Uterus (tissue), 4 donors: Measurements from ENCODE around the gene ASPG. TPM values are rescaled to one million over a fixed set of nuclear protein-coding genes. Genes with fewer than 3 reads are reported as not detected.

ENCODE experiments used
- DNase-seq, 2 donors: peaks; one replicate each; pipeline ENCODE4 v3.0.0-alpha.2; 2019 to 2020
- H3K27ac ChIP-seq, 2 donors: fragments of 200-600 bp; sonication (generic); 1 replicate in 1 of 2; 2 replicates in 1 of 2; pipeline ENCODE4 v1.5.1; 2016 to 2018
- H3K27me3 ChIP-seq, 2 donors: fragments of 200-600 bp; sonication (generic); one replicate each; pipeline ENCODE4 v1.5.1; 2018 to 2019; ENCODE audit warnings: control low read depth in 1 of 2
- H3K36me3 ChIP-seq, 2 donors: fragments of 200-600 bp; sonication (generic); one replicate each; pipeline ENCODE4 v1.5.1; 2019; ENCODE audit warnings: control low read depth in 1 of 2
- H3K4me1 ChIP-seq, 2 donors: fragments of 200-600 bp; sonication (generic); one replicate each; pipeline ENCODE4 v1.5.1; 2018 to 2019; ENCODE audit warnings: control low read depth in 1 of 2
- H3K4me3 ChIP-seq, 2 donors: fragments of 200-600 bp; sonication (generic); 1 replicate in 1 of 2; 2 replicates in 1 of 2; pipeline ENCODE4 v1.5.1; 2018 to 2019; ENCODE audit warnings: mild to moderate bottlenecking in 1 of 2
- H3K9me3 ChIP-seq, 2 donors: fragments of 200-600 bp; sonication (generic); one replicate each; pipeline ENCODE4 v1.5.1; 2019; ENCODE audit warnings: control low read depth in 1 of 2
- POLR2A ChIP-seq, 2 donors: fragments of 450-650 bp; IDR thresholded peaks; one replicate each; pipeline ENCODE4 v1.6.1; 2016; ENCODE audit warnings: antibody characterized with exemption in 2 of 2, mild to moderate bottlenecking in 1 of 2, moderate library complexity in 1 of 2
- intact Hi-C: fragments of 100-400 bp; cut with DNase I; formaldehyde crosslinking; loops from one replicate; pipeline ENCODE4 v1.15.1; 2023; ENCODE audit warnings: low total_unique reads
- total RNA-seq, 4 donors: library from RNA; depleted of rRNA in 3 of 4; stranded (reverse); fragments of >200 nt in 3 of 4; gene quantifications; one replicate each; pipeline versions ENCODE4 v1.1.0 to v1.2.4, GENCODE V29; 2014 to 2023
- TF ChIP-seq, protein P1 (sequence below), 4 experiments: fragments of 200-600 bp in 2 of 4; fragments of 450-650 bp in 2 of 4; sonication (generic) in 2 of 4; IDR thresholded peaks; one replicate each; pipeline ENCODE4 v1.5.1; 2016 to 2019; ENCODE audit warnings: antibody characterized with exemption in 4 of 4, mild to moderate bottlenecking in 2 of 4, moderate library complexity in 1 of 4
- donor health status: DM: yes; HTN: yes; CAD: no.

ASPG gene
- total RNA-seq, result 10 to 100 TPM in 1 of 4 donors, under 1 TPM in 2, not detected in 1; 0.41 to 16.2 (median 0.51) TPM

DNA sequence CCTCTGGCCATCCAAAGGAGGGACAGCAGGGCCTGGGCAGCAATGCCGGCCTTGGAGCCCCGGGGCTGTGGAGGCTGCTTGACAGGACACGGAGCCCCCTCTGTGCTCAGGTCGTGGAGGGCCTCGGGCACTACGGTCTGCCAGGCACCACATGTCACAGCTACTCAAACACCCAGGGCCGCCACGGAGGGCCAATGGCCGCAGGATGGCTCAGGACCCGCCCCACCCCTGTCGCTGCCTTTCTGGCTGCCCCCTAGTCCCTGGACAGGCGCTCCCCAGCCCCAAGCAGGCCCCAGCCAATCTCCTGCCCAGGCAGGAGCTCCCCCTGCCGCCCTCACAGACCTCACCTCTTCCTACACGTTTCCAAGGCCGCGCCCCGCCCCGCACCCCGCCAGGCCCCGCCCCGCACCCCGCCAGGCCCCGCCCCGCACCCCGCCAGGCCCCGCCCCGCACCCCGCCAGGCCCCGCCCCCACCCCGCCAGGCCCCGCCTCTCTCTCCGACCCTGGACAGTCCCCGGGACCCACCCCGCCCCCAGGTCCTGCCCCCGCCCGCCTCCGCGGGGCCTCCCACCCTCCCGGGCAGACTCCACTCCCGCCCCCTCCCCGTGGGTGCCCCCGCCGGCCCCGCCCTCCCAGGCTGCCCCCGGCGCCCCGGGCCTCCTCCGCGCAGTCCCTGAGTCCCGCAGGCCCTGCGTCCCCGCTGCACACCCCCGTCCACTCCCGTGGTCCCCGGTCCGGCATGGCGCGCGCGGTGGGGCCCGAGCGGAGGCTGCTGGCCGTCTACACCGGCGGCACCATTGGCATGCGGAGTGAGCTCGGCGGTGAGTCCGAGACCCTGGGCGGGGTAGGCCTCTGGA, at the start of gene ASPG:
TSS of gene ASPG (plus strand) at position 669 of the 857 bp plus-strand sequence. CDS start at position 740, 71 bp downstream.
- intact Hi-C loops, result no loop called here
- Histone ChIP-seq H3K4me3 (peak within 1 kb of the TSS in 1 of 2 donors; percentile 51), H3K27me3 (no peaks in the 10 kb centered on the region), H3K27ac (peak within 1 kb of the TSS in 1 of 2 donors; percentile 77), H3K36me3 (no peaks in the 10 kb centered on the region), H3K4me1 (peaks cover 0 to 3% of the 10 kb centered on the region in 2 donors), H3K9me3 (no peaks in the 10 kb centered on the region)
- DNase-seq, result peak; percentile 61
- TF ChIP-seq, protein P1, sequence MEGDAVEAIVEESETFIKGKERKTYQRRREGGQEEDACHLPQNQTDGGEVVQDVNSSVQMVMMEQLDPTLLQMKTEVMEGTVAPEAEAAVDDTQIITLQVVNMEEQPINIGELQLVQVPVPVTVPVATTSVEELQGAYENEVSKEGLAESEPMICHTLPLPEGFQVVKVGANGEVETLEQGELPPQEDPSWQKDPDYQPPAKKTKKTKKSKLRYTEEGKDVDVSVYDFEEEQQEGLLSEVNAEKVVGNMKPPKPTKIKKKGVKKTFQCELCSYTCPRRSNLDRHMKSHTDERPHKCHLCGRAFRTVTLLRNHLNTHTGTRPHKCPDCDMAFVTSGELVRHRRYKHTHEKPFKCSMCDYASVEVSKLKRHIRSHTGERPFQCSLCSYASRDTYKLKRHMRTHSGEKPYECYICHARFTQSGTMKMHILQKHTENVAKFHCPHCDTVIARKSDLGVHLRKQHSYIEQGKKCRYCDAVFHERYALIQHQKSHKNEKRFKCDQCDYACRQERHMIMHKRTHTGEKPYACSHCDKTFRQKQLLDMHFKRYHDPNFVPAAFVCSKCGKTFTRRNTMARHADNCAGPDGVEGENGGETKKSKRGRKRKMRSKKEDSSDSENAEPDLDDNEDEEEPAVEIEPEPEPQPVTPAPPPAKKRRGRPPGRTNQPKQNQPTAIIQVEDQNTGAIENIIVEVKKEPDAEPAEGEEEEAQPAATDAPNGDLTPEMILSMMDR (IDR thresholded peaks at IDR 0.05), result no peak
- TF ChIP-seq POLR2A (IDR thresholded peaks at IDR 0.05), result no peak

DNA sequence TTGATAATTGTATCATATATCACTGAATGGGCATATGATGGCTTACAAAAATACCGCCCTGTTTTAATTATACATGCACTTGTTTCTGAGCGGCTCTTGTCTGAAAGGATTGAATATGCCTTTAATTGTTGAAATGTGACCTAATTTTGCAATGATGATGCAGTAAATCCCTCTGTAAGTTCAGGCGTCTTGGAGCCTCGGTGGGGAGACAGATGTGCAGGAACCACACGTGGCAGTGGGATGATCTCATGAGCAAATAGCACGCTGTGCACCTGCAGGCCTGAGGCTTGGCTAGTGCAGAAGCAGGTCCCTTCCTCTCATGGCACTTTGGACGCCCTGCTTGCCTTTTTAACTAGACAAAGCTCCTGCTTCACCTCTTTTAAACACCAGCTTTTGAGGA, 49.3 kb upstream of the ASPG start:
- Histone ChIP-seq H3K4me1 (no peaks in the 10 kb centered on the region), H3K4me3 (no peak overlapping the region), H3K27ac (no peak overlapping the region), H3K36me3 (no peaks in the 10 kb centered on the region), H3K9me3 (no peaks in the 10 kb centered on the region), H3K27me3 (no peaks in the 10 kb centered on the region)
- DNase-seq, result no peak
- intact Hi-C loops, result no loop called here
- TF ChIP-seq, protein P1 (IDR thresholded peaks at IDR 0.05), result no peak
- TF ChIP-seq POLR2A (IDR thresholded peaks at IDR 0.05), result no peak

DNA sequence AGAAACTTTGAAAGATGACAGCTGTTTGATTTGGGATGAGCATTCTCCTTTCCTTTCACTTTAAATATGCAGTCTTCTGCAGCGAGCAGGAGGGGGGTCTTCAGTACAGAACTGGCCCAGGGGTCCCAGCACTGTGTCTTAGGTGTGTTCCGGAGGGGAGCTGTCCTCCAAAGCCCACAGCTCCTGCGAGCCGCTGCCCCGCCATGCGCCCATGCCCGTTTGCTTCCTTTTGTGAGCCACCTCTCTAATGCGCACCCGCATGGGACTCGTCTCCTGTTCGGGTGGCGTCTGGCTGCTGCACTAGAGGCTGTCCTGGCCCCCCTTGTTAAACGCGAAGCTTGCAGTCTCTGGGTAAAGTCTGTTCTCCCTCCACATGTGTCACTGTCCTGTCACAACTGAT, 48.4 kb upstream of the ASPG start:
- H3K4me1 ChIP-seq, result no peaks in the 10 kb centered on the region
- TF ChIP-seq, protein P1 (IDR thresholded peaks at IDR 0.05), result no peak
- no peak for TF ChIP-seq POLR2A (IDR thresholded peaks at IDR 0.05)
- H3K27me3 ChIP-seq, result no peaks in the 10 kb centered on the region
- H3K27ac ChIP-seq, result no peak overlapping the region
- DNase-seq, result no peak
- no peaks in the 10 kb centered on the region for H3K36me3 ChIP-seq
- H3K4me3 ChIP-seq, result no peak overlapping the region
- intact Hi-C loops, result no loop called here
- H3K9me3 ChIP-seq, result no peaks in the 10 kb centered on the region

DNA sequence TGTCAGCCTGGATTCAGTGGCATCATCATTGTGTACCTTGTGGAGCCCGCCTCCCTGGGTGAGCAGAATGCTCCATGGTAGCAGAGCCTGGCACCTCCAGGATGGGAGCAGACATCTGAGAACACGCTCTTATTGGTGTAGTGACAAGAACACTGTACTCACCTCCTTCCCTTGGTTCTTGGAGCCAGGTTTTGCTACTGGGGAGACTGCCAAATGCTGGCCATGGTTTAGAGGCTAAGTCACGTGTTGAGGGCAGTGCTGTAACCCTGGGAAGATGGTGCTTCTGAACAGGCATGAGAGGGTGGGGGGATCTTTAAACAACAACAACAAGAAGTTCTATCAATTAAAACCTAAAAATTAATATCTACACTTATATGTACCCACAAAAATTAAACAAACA, 47.6 kb upstream of the ASPG start:
- H3K27me3 ChIP-seq, result no peaks in the 10 kb centered on the region
- no peak overlapping the region for H3K27ac ChIP-seq
- intact Hi-C loops, result no loop called here
- H3K4me3 ChIP-seq, result no peak overlapping the region
- H3K9me3 ChIP-seq, result no peaks in the 10 kb centered on the region
- no peak for TF ChIP-seq POLR2A (IDR thresholded peaks at IDR 0.05)
- TF ChIP-seq, protein P1 (IDR thresholded peaks at IDR 0.05), result no peak
- no peaks in the 10 kb centered on the region for H3K4me1 ChIP-seq
- DNase-seq, result no peak
- H3K36me3 ChIP-seq, result no peaks in the 10 kb centered on the region

DNA sequence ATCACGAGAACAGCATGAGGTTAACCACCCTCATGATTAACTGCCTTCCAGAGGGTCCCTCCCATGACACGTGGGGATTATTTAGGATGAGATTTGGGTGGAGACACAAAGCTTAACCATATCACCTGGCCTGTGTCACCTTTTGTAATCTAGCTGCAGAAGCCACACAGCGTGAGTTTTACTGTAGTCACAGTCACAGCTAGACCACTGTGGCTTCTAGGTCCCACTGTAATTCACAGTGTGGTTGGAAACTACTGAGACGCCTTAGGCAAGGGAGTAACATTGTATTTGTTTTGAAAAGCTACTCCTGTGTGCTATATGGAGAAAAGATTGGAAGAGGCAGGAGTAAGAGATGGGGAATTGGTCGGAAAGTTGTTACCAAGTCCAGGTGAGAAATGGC, 46.3 kb upstream of the ASPG start:
- Histone ChIP-seq H3K4me1 (no peaks in the 10 kb centered on the region), H3K36me3 (no peaks in the 10 kb centered on the region), H3K27me3 (no peaks in the 10 kb centered on the region), H3K4me3 (no peak overlapping the region), H3K9me3 (no peaks in the 10 kb centered on the region), H3K27ac (no peak overlapping the region)
- no peak for TF ChIP-seq POLR2A (IDR thresholded peaks at IDR 0.05)
- intact Hi-C loops, result no loop called here
- no peak for DNase-seq
